GM18508 (cell line): ENCODE results near the gene USP40.

Experiments
- ATAC-seq: cut with Tn5 transposase; IDR thresholded peaks from one replicate; pipeline ENCODE4 v1.9.1; 2021; ENCODE audit warnings: moderate number of reproducible peaks; ENCODE audit not compliant: insufficient read depth, unreplicated experiment

The USP40 gene

DNA sequence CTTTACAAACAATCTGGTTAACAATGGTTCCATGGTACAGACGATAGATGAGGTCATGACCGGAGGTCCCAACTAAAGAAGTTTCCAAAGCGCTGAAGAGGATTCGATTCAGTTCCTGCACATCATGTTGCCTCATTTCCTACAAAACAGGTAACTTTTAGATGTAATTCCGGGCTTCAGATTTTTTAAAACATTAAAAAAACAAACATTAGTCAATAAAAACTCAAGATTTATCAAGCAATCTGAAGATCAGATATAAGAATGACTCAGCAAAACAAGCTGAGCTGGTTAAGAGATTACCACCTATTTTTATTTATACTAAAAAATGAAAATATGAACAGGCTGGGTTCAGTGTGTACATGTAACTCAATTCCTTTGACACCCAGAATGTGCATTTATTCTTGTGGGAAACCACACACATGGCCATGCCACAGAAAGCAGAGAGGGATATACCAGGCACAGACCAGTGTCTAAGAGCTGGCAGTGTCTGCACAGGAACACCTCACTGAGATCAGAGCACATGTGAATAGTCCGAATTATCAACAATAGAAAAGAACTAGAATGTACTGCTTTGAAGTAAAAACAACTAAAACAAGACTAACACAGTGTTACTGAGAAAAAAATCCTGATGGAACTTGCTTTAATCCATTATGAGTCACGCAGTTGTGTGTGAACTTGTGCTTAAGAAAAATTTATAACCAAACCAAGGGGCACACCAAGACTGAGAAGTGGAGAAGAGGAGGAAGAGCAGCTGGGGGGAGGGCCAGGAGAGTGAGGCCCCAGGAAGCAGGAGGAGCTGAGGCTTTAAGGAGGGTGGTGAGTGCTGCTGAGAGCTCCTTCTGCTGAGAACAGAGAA is 9.5 kb downstream of the USP40 start:
- no peak for ATAC-seq

- no peak for ATAC-seq
Measured at GRCh38 chr2:233553366-233553765, 13.2 kb downstream of the USP40 start.

GRCh38 chr2:233551491-233551890 is 15.1 kb downstream of the USP40 start:
- ATAC-seq, result no peak

GRCh38 chr2:233546774-233547173 is 19.8 kb downstream of the USP40 start:
- ATAC-seq, result no peak

DNA sequence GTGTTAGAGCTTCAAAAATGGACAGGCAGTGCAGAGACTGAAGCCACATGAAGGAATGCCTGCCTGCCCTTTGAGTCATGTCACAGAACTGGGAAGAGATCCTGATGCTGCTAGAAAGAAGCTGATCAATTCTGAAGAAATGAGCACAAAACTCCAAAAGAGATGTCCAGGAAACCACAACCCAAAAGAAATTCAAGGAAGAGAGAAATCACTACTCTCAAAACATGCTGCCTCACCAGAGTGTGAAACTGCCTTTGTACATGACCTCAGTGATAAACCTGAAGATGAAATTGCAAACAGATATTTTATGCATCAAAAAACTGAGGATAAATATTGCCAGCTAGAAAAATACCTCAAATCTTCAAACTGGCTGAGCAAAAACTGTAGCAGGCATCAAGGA is 20.5 kb downstream of the USP40 start:
- ATAC-seq, result no peak

- ATAC-seq, result no peak
Measured at GRCh38 chr2:233544200-233544610, 22.4 kb downstream of the USP40 start.

DNA sequence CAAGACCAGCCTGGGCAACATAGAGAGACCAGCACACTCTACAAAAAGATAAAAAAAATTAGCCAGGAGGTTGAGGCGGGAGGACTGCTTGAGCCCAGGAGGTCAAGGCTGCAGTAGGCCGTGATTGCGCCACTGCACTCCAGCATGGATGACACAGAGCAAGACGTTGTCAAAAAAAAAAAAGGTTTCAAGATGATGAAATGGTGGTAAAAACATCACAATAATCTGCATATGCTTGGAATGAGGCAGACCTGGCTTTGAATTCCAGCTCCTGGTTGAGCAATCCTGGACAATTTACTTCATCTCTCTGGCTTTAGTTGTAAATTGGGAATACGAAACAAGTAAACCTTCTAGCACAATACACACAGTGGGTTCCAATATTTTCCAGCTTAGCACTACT is 24.1 kb downstream of the USP40 start:
- no peak for ATAC-seq

DNA sequence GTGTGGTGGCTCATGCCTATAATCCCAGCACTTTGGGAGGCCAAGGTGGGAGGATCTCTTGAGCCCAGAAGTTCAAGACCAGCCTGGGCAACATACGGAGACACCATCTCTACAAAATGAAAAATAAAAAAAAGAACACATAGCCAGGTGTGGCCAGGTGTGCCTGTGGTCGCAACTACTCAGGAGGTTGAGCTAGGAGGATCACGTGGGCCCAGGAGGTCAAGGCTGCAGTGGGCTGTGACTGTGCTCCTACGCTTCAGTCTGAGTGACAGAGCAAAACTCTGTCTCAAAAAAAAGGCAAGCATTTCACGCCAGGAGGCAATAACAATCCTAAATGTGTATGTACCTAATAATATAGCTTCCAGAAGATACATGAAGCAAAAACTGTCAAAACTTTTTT is 27.8 kb downstream of the USP40 start:
- no peak for ATAC-seq

- no peak for ATAC-seq
Measured at GRCh38 chr2:233535271-233535670, 31.3 kb downstream of the USP40 start.

DNA sequence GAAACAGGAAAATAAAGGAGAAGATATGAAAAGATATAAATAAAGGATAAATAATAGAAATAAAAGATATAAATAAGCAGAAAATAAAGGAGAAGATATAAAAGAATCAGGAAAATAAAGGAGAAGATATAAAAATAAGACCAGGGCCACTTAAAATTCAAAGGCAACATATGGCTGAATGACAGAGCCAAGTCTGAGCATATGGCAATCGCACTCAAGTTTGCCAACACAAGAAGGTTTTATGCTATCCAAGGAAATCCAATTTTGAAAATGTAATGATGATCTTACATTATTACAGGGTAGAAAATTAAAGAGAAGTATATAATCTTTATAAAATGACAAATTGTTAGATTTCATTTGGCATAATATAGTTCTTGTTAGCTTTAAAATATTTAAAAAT is 33.6 kb downstream of the USP40 start:
- no peak for ATAC-seq

- ATAC-seq, result no peak
Measured at GRCh38 chr2:233531955-233532354, 34.6 kb downstream of the USP40 start.

GRCh38 chr2:233530381-233530780 is 36.2 kb downstream of the USP40 start:
- no peak for ATAC-seq

DNA sequence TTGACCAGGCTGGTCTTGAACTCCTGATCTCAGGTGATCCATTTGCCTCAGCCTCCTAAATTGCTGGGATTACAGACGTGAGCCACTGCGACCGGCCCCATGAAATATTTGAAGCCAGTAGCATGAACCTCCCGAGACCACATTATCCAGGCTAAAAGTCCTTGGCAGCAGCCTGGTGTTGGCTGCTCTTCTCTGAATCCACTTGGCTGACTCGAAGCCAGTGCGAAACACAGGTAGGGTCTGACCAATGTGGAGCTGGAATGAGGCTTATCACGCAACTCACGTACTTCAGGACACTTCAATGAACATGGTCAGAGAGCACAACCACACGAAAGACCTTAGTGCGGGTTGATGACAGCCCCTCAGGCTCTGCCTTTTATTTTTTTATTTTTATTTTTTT is 38.4 kb downstream of the USP40 start:
- no peak for ATAC-seq

DNA sequence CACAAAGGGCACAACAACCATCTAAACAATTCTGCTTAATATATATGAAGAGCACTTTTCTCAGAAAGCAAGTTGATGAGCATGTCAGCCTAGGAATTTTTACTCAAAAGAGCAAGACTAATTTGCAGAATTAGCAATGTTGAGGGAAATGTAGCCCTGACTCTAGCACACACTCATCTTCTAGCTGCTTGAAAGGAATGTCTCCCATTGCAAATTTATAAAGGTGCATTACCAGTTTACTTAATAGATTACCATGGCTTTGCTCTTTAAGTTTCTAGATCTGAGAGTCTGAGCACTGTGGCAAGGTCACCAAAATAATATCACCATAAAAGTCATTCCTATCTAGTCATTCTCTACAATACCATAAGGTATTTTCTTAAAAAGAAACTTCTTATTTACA is 40.8 kb downstream of the USP40 start:
- no peak for ATAC-seq

GRCh38 chr2:233519787-233520611 is 46.6 kb downstream of the USP40 start:
- peak; percentile 78 for ATAC-seq

DNA sequence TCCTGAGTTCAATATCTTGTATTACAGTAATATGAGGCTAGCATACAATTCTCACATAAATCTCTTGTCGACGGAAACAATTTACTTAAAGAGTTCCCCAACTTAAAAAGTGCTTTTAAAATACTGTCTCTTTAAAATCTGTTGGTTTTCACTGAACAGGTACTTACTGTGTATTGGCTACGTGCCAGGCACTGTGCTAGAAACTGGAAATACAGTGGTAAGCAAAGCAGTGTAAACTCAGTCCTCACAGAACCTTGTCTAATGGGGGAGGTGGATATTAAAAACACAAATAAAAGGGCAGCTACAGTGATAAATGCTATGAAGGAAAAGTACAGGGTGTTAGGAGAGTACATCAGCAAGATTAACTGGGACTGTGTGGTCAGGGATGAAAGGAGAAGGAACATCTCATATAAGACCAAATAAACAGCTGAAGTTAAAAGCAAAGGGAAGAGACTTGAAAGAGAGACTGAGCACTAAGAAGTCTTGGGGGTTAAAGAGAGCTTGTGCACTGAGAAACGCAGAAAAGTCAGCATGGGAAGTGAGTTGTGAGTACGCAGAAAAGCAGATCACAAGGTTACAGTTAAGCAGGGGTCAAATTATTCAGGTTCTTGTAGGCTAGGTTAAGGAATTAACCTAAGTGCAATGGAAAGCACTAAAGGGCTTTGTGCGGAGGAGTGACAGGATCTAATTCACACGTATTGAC is 52.5 kb downstream of the USP40 start:
- ATAC-seq, result no peak

DNA sequence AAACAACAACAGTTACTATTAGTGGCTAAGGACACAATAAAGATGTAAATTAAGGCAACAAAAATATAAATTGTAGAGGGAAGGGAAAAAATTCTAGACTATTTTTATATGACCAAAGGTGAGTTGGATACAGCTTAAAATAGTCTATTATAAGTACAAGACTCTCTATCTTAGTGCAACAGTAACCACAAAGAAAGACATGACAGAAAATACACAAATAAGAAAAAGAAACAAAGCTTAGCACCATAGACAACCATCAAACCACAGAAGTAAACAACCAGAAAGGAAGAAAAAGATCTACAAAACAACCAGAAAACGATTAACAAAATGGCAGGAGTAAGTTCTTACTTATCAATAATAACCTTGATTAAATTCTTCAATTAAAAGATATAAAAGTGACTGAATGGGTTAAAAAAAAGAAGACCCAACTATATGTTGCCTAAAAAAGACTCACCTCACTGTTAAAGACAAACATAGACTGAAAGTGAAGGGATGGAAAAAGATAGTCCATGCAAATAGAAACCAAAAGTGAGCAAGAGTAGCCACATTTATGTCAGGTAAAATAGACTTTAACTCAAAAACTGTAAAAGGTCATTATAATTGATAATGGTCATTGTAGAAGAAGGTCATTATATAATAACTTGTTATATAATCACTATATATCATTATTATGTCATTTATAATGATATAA is 62.5 kb downstream of the USP40 start:
- no peak for ATAC-seq

DNA sequence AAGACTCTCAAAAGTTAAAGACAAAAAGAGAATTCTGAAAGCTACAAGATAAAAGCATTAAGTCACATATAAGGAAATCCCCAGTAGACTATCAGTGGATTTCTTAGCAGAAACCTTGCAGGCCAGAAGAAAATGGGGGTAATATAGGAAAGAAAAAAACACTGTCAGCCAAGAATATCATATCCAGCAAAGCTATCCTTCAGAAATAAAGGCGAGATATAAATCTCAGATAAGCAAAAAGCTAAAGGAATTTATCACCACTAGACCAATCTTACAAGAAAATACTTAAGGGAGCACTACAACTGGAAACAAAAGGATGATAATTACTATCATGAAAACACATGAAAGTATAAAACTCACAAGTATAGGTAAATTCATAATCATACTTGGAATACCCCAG is 63.1 kb downstream of the USP40 start:
- no peak for ATAC-seq

- no peak for ATAC-seq
Measured at GRCh38 chr2:233501198-233502076, 65.1 kb downstream of the USP40 start.
